HT1080 (cell line): Measurements from ENCODE around the gene TMEM39B. TPM values are rescaled to one million over a fixed set of nuclear protein-coding genes. Genes with fewer than 3 reads are reported as not detected.
"Not testable (repeated sequence)": the region's sequence is repeated elsewhere in the genome, so short reads cannot be mapped to it uniquely, and the experiment has no call there.

Source experiments
- DNase-seq: peaks from one replicate; pipeline ENCODE4 v3.0.0-alpha.2; 2015; ENCODE audit warnings: low read depth
- polyA plus RNA-seq, 2 experiments: library from polyadenylated mRNA; depleted of rRNA; stranded (reverse); fragments of >200 nt; gene quantifications; 2 replicates each; pipeline ENCODE4 v1.2.3, GENCODE V29; 2015
- total RNA-seq: library from RNA; depleted of rRNA; stranded (reverse); fragments of >200 nt; shearing (Covaris generic); gene quantifications from 2 replicates; pipeline ENCODE4 v1.2.3, GENCODE V29; 2014; rRNA removed

TMEM39B gene
- total RNA-seq: 19.1 and 24.7 TPM in 2 replicates
- 19.4 and 21.4 TPM in 2 replicates for polyA plus RNA-seq (2015; cell fraction: cytosol; rRNA removed)
- polyA plus RNA-seq (2015; cell fraction: nucleus; rRNA removed): 15.7 and 21.4 TPM in 2 replicates

GRCh38 chr1:32072622-32073298, at the start of gene TMEM39B:
TSS of gene TMEM39B (plus strand) at chr1:32072939. CDS start at chr1:32073048, 109 bp downstream.
- DNase-seq: peak; percentile 98

DNA sequence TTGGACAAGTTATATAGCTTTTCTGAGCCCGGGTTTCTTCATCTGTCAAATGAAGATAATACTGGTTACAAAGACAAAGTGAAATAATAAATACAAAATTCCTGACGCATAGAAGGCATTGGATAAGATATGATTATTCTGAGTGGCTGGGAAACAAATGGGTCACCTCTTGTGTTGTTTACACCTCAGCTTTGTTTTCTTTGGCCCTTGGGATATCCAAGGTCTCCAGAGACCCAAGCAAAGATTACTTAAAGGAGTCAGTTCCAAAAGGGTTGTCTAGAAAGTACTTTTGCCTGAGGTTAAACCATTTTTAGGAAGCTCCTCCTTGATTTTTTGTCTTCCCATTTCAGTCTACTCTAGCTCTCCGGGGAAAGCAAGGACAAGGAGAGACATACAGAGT, 49.4 kb upstream of the TMEM39B start:
- no peak for DNase-seq

GRCh38 chr1:32025515-32025914, 47.2 kb upstream of the TMEM39B start:
- no peak for DNase-seq

- DNase-seq: no peak
Measured at GRCh38 chr1:32028746-32029145, 44.0 kb upstream of the TMEM39B start.

DNA sequence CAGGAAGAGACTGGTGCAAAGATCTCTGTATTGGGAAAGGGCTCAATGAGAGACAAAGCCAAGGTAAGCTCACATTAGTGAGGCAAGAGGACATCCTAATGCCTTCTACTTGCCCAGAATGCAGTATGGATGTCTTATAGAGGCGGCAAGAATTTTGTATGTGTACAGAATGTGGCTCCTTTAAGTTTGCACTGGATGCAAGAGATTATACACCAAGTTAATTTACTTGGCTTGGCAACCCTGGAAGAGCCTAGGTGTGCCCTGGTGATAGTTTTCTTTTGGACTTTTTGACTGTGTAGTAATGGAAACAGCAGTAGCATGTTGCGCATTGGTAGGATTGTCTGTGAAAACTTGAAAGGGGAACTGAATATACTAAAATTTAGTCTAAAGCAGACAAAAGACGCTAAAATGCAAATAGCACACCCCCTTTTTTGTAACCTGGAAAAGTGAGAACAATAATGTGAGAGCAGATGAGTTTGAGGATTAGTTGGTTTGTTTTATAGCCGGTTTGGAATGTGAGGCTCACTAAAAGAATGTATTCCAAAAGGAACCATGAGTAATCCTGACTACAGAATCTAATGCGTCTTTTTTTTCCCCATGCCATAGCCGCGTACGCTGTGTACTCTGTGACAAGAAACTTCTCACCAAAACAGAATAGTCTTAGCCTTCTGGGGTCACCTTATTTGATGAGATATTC, 41.0 kb upstream of the TMEM39B start:
- DNase-seq: peak; percentile 53

- no peak for DNase-seq
Measured at GRCh38 chr1:32032275-32032615, 40.5 kb upstream of the TMEM39B start.

GRCh38 chr1:32035119-32035518, 37.6 kb upstream of the TMEM39B start:
- no peak for DNase-seq

- no peak for DNase-seq
Measured at GRCh38 chr1:32040711-32041110, 32.0 kb upstream of the TMEM39B start.

- no peak for DNase-seq
Measured at GRCh38 chr1:32042330-32042729, 30.4 kb upstream of the TMEM39B start.

GRCh38 chr1:32044234-32044633, 28.5 kb upstream of the TMEM39B start:
- DNase-seq: no peak

DNA sequence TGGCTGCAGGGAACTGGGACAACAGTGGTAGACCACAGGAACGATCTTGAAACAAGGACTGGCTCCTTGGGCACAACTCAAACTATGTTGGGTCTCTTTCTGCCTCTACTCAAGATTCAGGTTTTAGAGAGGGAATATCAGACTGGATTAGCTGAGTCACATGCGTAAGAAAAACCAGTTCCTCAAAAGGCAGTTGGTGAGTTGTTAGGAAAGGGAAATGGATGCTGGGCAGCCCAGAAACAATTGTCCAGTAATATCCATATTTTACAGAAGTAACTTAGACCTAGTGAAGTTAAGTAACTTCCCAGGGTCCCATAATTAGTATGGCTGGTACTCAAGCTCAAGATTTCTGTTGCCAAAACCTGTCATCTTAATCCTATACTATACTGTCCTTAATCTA, 27.0 kb upstream of the TMEM39B start:
- no peak for DNase-seq

DNA sequence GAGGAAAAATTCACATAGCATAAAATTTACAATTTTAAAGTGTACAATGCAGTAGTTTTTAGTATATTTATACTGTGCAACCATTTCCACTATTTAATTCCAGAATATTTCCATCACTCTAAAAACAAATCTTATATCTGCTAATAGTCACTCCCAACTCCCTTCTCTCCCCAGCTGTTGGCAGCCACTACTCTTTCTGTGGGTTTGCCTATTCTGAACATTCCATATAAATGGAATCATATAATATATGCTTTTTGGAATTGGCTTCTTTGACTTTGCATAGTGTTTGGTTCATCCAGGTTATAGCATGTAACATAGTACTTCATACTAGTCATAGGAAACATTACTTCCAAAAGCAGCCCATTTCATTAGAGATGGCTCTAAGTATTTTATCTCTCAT, 25.0 kb upstream of the TMEM39B start:
- DNase-seq: no peak

GRCh38 chr1:32048440-32048839, 24.3 kb upstream of the TMEM39B start:
- no peak for DNase-seq

- no peak for DNase-seq
Measured at GRCh38 chr1:32051706-32052105, 21.0 kb upstream of the TMEM39B start.

DNA sequence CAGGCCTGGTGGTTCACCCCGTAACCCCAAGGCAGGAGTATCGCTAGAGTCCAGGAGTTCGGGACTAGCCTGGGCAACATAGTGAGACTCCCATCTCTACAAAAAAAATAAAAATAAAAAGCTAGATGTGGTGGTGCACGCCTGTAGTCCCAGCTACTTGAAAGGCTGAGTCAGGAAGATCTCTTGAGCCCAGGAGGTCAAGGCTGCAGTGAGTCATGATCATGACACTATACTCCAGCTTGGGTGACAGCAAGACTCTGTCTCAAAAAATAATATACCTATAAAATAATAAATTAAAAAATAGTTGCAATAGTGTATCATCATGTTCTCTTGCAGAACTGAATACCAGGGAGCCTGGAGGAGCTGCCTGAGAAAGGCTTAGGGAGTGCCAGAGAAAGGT, 19.9 kb upstream of the TMEM39B start:
- DNase-seq: peak; percentile 51

DNA sequence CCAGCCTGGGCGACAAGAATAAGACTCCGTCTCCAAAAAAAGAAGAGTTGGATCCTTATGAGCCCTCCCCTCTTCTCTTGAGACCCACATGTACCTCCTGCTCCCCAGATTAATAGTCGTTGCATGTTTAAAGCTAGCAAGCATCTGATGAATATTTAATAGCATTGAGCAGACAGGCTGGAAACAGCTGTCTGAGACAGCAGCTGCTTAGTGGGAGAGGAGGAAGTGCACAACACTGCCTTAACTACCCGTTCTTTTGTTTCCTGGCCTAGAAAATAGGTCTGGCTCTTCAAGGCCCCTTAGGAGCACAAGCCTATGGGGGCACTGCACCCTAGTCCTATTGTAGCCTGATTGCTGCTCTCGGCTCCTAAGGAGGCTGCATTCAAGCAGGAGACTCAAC, 17.3 kb upstream of the TMEM39B start:
- no peak for DNase-seq

DNA sequence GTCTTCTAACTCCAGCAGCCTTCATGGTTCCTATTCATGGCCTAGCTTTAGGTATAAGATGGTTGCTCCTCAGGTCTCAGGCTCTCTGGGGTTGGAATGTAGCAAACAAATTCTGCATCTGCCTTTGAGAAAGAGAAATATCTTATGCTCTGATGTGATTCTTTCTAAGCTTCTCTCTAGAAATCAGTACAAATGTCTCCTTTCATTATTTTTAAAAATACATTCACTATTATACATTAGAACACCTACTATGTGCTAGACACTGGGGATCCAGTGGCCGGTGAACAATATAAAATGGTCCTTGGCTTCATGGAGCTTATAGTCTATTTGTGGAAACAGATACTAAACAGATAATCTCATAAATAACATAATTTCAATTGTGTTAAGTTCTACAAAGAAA, 16.1 kb upstream of the TMEM39B start:
- no peak for DNase-seq

DNA sequence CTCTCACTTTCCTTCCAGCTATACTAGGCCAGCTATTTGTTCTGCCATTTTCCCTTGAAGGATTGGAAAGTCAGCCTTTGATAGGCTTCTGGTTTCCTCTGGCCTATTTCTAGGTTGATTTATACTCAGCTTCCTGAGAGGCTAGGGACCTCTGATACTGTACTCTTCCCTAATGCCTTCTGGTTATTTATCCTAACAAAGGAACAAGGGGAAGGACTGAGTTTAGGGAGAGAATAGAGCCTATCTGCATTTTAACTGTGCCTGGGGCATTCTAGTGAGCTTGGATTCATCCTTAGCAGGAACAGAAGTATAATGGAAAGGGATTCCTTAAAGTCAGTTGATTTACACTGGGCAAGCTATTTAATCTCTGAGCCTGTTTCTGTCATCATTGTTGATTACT, 11.8 kb upstream of the TMEM39B start:
- no peak for DNase-seq

DNA sequence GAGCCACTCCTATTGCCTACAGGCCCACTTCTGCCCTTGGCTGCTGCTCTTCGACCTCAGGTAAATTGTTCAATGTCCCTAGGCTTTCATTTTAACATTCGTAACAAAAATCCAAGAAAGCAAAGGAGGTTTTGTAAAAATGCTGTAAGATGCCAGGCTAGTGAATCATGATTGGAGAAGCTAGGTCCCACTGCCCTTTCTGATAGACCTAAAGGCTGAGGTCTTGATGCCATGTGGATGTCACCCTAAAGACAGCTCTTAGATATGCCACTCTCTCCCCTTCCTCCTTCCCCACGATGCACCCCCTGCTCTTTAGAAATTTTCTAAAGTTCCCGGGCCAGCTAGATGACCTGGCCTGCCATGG, 9.9 kb upstream of the TMEM39B start:
- DNase-seq: no peak

DNA sequence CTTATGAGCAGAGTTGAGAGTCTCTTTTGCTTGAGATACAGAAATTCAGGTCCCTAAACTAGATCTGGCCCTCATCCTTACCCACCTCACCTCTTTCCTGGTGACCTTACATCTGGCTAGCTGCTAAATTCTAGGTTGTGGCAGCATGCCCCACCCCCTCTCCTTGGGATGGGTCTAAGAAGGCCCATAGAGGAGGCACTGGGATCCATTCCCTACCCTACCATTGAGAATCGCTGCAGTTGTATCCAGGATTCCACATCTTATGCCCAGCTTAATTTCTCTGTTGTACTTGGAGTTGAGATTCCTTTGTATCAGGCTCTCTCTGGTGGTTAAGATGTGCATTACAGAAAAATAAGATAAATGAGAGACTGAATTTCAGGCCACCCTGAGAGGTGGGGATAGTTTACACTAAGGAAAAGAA, 9.5 kb upstream of the TMEM39B start:
- peak; percentile 61 for DNase-seq

- not testable (repeated sequence) for DNase-seq
Measured at GRCh38 chr1:32065613-32066488, 6.9 kb upstream of the TMEM39B start.

GRCh38 chr1:32066489-32066873, 6.3 kb upstream of the TMEM39B start:
- peak; percentile 94 for DNase-seq
